SK-N-SH (cell line): ENCODE measurements around the gene SPTB. TPM values are rescaled to one million over a fixed set of nuclear protein-coding genes. Genes with fewer than 3 reads are reported as not detected.

Source experiments
- CTCF ChIA-PET: fragments of 300-600, 350-600 bp; formaldehyde crosslinking; extraction: SDS; loops from one replicate; lab custom pipeline; 2021; lab: Yijun Ruan, JAX
- POLR2A ChIA-PET: fragments of 350-600 bp; sonication (Branson Sonifier 250); formaldehyde crosslinking; extraction: SDS; loops from one replicate; lab custom pipeline; 2020; ENCODE audit warnings: antibody characterized with exemption, inconsistent platforms; lab: Yijun Ruan, JAX
- DNase-seq: peaks from one replicate; pipeline ENCODE4 v3.0.0; 2012
- H2AFZ ChIP-seq: fragments of 200-600 bp; sonication (generic); 2 replicates; pipeline ENCODE4 v1.8.1; 2016; ENCODE audit warnings: antibody characterized with exemption, mild to moderate bottlenecking, low read depth
- H3F3A ChIP-seq: fragments of 200-600 bp; sonication (generic); replicated peaks from 2 replicates; pipeline ENCODE3; 2016; ENCODE audit warnings: antibody characterized with exemption, mild to moderate bottlenecking; ENCODE audit not compliant: insufficient read depth
- H3K27ac ChIP-seq, 2 experiments: fragments of 200-500 bp in 1 of 2; fragments of 200-600 bp in 1 of 2; sonication (Bioruptor generic) in 1 of 2; sonication (generic), shearing (Covaris generic) in 1 of 2; 2 replicates each; pipeline versions ENCODE4 v1.5.1 to v1.6.1; 2014 to 2016; ENCODE audit warnings: low read depth in 2 of 2, inconsistent platforms in 1 of 2, low read length in 1 of 2, mild to moderate bottlenecking in 1 of 2, mixed read lengths in 1 of 2
- H3K27me3 ChIP-seq: fragments of 200-600 bp; sonication (generic), shearing (Covaris generic); 2 replicates; pipeline ENCODE4 v1.6.1; 2016; ENCODE audit warnings: mixed run types; ENCODE audit not compliant: insufficient read depth
- H3K36me3 ChIP-seq, 2 experiments: fragments of 200-500 bp in 1 of 2; fragments of 200-600 bp in 1 of 2; sonication (Bioruptor generic) in 1 of 2; sonication (generic) in 1 of 2; replicated peaks in 1 of 2; 2 replicates each; pipeline versions ENCODE3 to v1.5.1; 2014 to 2016; ENCODE audit warnings: low read length in 1 of 2, mild to moderate bottlenecking in 1 of 2; ENCODE audit not compliant: insufficient read depth in 2 of 2, control insufficient read depth in 1 of 2
- H3K4me1 ChIP-seq, 2 experiments: fragments of 200-500 bp in 1 of 2; fragments of 200-600 bp in 1 of 2; sonication (Bioruptor generic) in 1 of 2; sonication (generic), shearing (Covaris generic) in 1 of 2; 2 replicates each; pipeline versions ENCODE4 v1.5.1 to v1.6.1; 2014 to 2016; ENCODE audit warnings: low read depth in 1 of 2, low read length in 1 of 2, mixed run types in 1 of 2; ENCODE audit not compliant: insufficient read depth in 2 of 2, control insufficient read depth in 1 of 2
- H3K4me2 ChIP-seq: fragments of 200-600 bp; sonication (generic), shearing (Covaris generic); 2 replicates; pipeline ENCODE4 v1.6.1; 2017; ENCODE audit warnings: mixed run types
- H3K4me3 ChIP-seq, 2 experiments: fragments of 200-500 bp in 1 of 2; fragments of 200-600 bp in 1 of 2; sonication (Bioruptor generic) in 1 of 2; sonication (generic), shearing (Covaris generic) in 1 of 2; 2 replicates each; pipeline versions ENCODE4 v1.5.1 to v1.8.1; 2014 to 2016; ENCODE audit warnings: low read depth in 2 of 2, inconsistent platforms in 1 of 2, low read length in 1 of 2, mild to moderate bottlenecking in 1 of 2, mixed read lengths in 1 of 2, moderate library complexity in 1 of 2
- H3K79me2 ChIP-seq: fragments of 200-600 bp; sonication (generic); 2 replicates; pipeline ENCODE4 v1.8.1; 2017; ENCODE audit warnings: mild to moderate bottlenecking; ENCODE audit not compliant: insufficient read depth
- H3K9ac ChIP-seq: fragments of 200-600 bp; sonication (generic); 2 replicates; pipeline ENCODE4 v1.6.1; 2017; ENCODE audit warnings: mixed run types
- H3K9me2 ChIP-seq: fragments of 200-600 bp; sonication (generic); 2 replicates; pipeline ENCODE4 v1.6.1; 2017; ENCODE audit warnings: mixed run types
- H3K9me3 ChIP-seq: fragments of 200-600 bp; sonication (generic); 2 replicates; pipeline ENCODE4 v1.6.1; 2017; ENCODE audit warnings: mixed run types, mild to moderate bottlenecking, moderate library complexity
- H4K20me1 ChIP-seq: fragments of 200-600 bp; sonication (generic); 2 replicates; pipeline ENCODE4 v1.6.1; 2017; ENCODE audit warnings: mild to moderate bottlenecking, mixed run types; ENCODE audit not compliant: insufficient read depth
- EZH2phosphoT487 ChIP-seq: fragments of 200-600 bp; sonication (generic); IDR thresholded peaks from 2 replicates; pipeline ENCODE4 v1.6.1; 2017; ENCODE audit warnings: low read depth, mixed run types, mild to moderate bottlenecking, antibody characterized with exemption, moderate library complexity, borderline replicate concordance
- FOSL2 ChIP-seq: IDR thresholded peaks from 2 replicates; pipeline ENCODE4 v1.4.0; 2012; ENCODE audit warnings: low read depth, mild to moderate bottlenecking, moderate library complexity, borderline replicate concordance
- FOXJ3 ChIP-seq: sonication (generic); formaldehyde crosslinking; IDR thresholded peaks from 2 replicates; pipeline ENCODE4 v1.5.1; 2020; ENCODE audit warnings: mild to moderate bottlenecking, missing genetic modification reagents
- GABPA ChIP-seq: IDR thresholded peaks from 2 replicates; pipeline ENCODE4 v1.4.0; 2012; ENCODE audit warnings: low read depth, mild to moderate bottlenecking
- GATA2 ChIP-seq: sonication (generic); formaldehyde crosslinking; IDR thresholded peaks from 2 replicates; pipeline ENCODE4 v1.5.0; 2020; ENCODE audit warnings: mild to moderate bottlenecking, missing genetic modification reagents
- JUND ChIP-seq: IDR thresholded peaks from 2 replicates; pipeline ENCODE4 v1.4.0; 2012
- MEF2A ChIP-seq: IDR thresholded peaks from 2 replicates; pipeline ENCODE4 v1.4.0; 2012; ENCODE audit warnings: low read depth, borderline replicate concordance
- MXI1 ChIP-seq: IDR thresholded peaks from 2 replicates; pipeline ENCODE4 v1.6.1; 2012; ENCODE audit warnings: mild to moderate bottlenecking, low read depth, low read length, improper control_type of control experiment
- NFIC ChIP-seq: IDR thresholded peaks from 2 replicates; pipeline ENCODE4 v1.4.0; 2012; ENCODE audit warnings: borderline replicate concordance
- RCOR1 ChIP-seq: fragments of 150-350 bp; IDR thresholded peaks from 2 replicates; pipeline ENCODE4 v1.6.1; 2017; ENCODE audit warnings: antibody characterized with exemption, low read length
- RFX5 ChIP-seq: IDR thresholded peaks from 2 replicates; pipeline ENCODE4 v1.6.1; 2012; ENCODE audit warnings: mild to moderate bottlenecking, improper control_type of control experiment, low read length
- RXRA ChIP-seq: IDR thresholded peaks from 2 replicates; pipeline ENCODE4 v1.4.0; 2012; ENCODE audit warnings: low read depth, mild to moderate bottlenecking, borderline replicate concordance
- SMC3 ChIP-seq: IDR thresholded peaks from 2 replicates; pipeline ENCODE4 v1.6.1; 2012; ENCODE audit warnings: low read depth, low read length, improper control_type of control experiment
- WGBS: methylation state at CpG from one replicate; pipeline ENCODE4 v1.1.6; 2017; ENCODE audit warnings: low lambda C conversion rate; 5-methylcytosine and 5-hydroxymethylcytosine counted together
- polyA plus RNA-seq, 3 experiments: library from polyadenylated mRNA; depleted of rRNA; stranded (reverse); fragments of >200 nt; gene quantifications; 2 replicates each; pipeline ENCODE4 v1.2.3, GENCODE V29; 2012
- TF ChIP-seq, protein P1 (sequence below): IDR thresholded peaks from 2 replicates; pipeline ENCODE4 v1.6.1; 2012; ENCODE audit warnings: mild to moderate bottlenecking, low read depth, low read length, moderate library complexity
- TF ChIP-seq, protein P2 (sequence below): fragments of 200-600 bp; sonication (generic); IDR thresholded peaks from 2 replicates; pipeline ENCODE4 v1.6.1; 2017; ENCODE audit warnings: antibody characterized with exemption, mild to moderate bottlenecking, moderate library complexity

Gene SPTB
- polyA plus RNA-seq, 1 of the 3 experiments (the other 2 are of a cell fraction) = 0.15 TPM

DNA sequence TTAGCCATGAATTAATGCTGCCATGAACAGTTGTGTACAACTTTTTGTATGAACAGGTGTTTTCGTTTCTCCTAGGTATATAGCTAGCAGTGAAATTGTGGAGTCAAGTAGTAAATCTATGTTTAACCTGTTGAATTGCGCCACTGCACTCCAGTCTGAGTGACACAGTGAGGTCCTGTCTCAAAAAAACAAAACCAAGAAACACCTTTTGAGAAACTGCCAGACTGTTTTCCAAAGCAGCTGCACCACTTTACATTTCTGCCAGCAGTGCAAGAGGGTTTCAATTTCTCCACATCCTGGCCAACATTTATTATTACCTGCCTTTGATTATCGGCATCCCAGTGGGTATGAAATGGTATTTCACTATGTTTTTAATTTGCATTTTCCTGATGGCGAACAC lies 178.8 kb downstream of the SPTB start (continued):
- TF ChIP-seq, protein P1, sequence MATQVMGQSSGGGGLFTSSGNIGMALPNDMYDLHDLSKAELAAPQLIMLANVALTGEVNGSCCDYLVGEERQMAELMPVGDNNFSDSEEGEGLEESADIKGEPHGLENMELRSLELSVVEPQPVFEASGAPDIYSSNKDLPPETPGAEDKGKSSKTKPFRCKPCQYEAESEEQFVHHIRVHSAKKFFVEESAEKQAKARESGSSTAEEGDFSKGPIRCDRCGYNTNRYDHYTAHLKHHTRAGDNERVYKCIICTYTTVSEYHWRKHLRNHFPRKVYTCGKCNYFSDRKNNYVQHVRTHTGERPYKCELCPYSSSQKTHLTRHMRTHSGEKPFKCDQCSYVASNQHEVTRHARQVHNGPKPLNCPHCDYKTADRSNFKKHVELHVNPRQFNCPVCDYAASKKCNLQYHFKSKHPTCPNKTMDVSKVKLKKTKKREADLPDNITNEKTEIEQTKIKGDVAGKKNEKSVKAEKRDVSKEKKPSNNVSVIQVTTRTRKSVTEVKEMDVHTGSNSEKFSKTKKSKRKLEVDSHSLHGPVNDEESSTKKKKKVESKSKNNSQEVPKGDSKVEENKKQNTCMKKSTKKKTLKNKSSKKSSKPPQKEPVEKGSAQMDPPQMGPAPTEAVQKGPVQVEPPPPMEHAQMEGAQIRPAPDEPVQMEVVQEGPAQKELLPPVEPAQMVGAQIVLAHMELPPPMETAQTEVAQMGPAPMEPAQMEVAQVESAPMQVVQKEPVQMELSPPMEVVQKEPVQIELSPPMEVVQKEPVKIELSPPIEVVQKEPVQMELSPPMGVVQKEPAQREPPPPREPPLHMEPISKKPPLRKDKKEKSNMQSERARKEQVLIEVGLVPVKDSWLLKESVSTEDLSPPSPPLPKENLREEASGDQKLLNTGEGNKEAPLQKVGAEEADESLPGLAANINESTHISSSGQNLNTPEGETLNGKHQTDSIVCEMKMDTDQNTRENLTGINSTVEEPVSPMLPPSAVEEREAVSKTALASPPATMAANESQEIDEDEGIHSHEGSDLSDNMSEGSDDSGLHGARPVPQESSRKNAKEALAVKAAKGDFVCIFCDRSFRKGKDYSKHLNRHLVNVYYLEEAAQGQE = no peak
- TF ChIP-seq, protein P2, sequence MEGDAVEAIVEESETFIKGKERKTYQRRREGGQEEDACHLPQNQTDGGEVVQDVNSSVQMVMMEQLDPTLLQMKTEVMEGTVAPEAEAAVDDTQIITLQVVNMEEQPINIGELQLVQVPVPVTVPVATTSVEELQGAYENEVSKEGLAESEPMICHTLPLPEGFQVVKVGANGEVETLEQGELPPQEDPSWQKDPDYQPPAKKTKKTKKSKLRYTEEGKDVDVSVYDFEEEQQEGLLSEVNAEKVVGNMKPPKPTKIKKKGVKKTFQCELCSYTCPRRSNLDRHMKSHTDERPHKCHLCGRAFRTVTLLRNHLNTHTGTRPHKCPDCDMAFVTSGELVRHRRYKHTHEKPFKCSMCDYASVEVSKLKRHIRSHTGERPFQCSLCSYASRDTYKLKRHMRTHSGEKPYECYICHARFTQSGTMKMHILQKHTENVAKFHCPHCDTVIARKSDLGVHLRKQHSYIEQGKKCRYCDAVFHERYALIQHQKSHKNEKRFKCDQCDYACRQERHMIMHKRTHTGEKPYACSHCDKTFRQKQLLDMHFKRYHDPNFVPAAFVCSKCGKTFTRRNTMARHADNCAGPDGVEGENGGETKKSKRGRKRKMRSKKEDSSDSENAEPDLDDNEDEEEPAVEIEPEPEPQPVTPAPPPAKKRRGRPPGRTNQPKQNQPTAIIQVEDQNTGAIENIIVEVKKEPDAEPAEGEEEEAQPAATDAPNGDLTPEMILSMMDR = no peak
- TF ChIP-seq SMC3 (no peak), GATA2 (CRISPR knock-in tag) (no peak)

- Histone ChIP-seq H3K27ac (no peak overlapping the region), H2AFZ (no peak overlapping the region), H4K20me1 (no peaks in the 10 kb centered on the region), H3F3A (no peaks in the 10 kb centered on the region), H3K79me2 (peaks cover 8% of the 10 kb centered on the region; the same call in 1 of the 2 replicates), H3K4me1 (peaks cover 6 to 7% of the 10 kb centered on the region in 2 experiments; a peak in 2 of 4 replicates), H3K36me3 (no peaks in the 10 kb centered on the region), H3K4me2 (no peak overlapping the region), H3K27me3 (peaks cover 9% of the 10 kb centered on the region), H3K9me2 (no peaks in the 10 kb centered on the region), H3K4me3 (no peak overlapping the region), H3K9me3 (no peaks in the 10 kb centered on the region), H3K9ac (no peak overlapping the region)
- TF ChIP-seq NFIC (no peak), MXI1 (no peak), RXRA (no peak), GABPA (no peak), RFX5 (no peak), RCOR1 (no peak), JUND (no peak), FOXJ3 (CRISPR knock-in tag) (no peak), EZH2phosphoT487 (no peak), MEF2A (no peak), FOSL2 (no peak)
- CTCF ChIA-PET = no interaction called here
- DNase-seq = no peak
- 61% methylated on average over 2 of the region's 2 CpGs for WGBS
- POLR2A ChIA-PET = no interaction called here
Measured at GRCh38 chr14:64700290-64700689, 179.4 kb downstream of the SPTB start.
